GM12892 (cell line): ENCODE results near the gene PTPN14.

Source experiments
- POLR2A ChIP-seq: IDR thresholded peaks from 2 replicates; pipeline ENCODE4 v1.6.1; 2011; ENCODE audit warnings: low read depth, low read length, control low read depth
- POLR2AphosphoS5 ChIP-seq: IDR thresholded peaks from 2 replicates; pipeline ENCODE4 v1.6.1; 2011; ENCODE audit warnings: low read depth, low read length, control low read depth
- TAF1 ChIP-seq: IDR thresholded peaks from 2 replicates; pipeline ENCODE4 v1.6.1; 2011; ENCODE audit warnings: low read depth, mild to moderate bottlenecking, control low read depth, low read length, borderline replicate concordance

DNA sequence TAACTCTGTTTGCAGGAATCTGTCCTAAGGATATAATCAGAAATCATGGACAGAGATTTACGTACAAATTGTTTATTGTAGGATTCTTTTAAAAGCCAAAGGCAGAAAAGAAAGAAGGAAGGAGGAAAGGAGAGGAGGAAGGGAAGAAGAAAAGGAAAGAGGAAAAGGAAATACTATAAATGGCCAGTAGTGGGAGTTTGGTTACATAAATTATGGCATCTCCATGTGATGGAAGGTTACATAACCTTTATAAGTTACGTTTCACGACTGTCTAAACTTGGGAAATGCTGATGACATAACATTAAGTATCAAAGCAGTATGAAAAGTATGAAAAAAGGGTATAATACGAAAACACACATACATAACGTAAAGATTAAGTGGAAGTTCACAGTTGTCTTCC, 231.5 kb downstream of the PTPN14 start:
- TF ChIP-seq POLR2A (no peak), TAF1 (no peak), POLR2AphosphoS5 (no peak)
